ENCODE results near the gene SCAPER.

Gene SCAPER

DNA sequence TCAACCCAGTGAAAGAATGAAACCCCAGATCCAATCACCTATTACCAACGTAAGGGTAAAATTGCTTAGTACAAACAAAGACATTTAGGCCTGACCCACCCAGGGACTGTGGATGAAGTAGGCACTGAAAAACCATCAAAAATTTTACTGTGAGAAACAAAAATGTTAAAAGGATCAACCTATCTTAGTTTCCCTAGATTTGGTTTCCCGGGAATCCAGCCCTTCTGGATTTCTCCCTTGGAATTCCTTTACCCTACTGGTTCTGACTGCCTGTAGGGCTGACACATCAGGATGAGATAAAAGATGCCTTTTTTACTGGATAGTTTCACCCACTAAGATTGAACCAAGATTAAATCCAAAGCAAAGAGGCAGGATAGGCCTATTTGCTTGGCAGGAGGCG is 102.7 kb downstream of the SCAPER start:
- Histone ChIP-seq H3K9me3 (ENCODE audit: control insufficient read depth in 2 of 2, low read length in 2 of 2) (no peaks in the 10 kb centered on the region), H3K27me3 (ENCODE audit: control insufficient read depth in 2 of 2, insufficient read depth in 2 of 2, low read length in 2 of 2) (no peaks in the 10 kb centered on the region), H3K4me1 (ENCODE audit: control insufficient read depth in 2 of 2, insufficient read depth in 2 of 2, low read length in 2 of 2) (no peaks in the 10 kb centered on the region), H3K36me3 (ENCODE audit: control insufficient read depth in 2 of 2, insufficient read depth in 2 of 2, low read length in 2 of 2) (peaks cover 0 to 7% of the 10 kb centered on the region in 2 donors), H3K9ac (ENCODE audit: low read depth in 1 of 2, low read length in 2 of 2) (no peak overlapping the region), H3K27ac (ENCODE audit: low read depth in 2 of 2, low read length in 2 of 2) (no peak overlapping the region), H3K4me3 (ENCODE audit: low read length in 2 of 2) (no peak overlapping the region)

DNA sequence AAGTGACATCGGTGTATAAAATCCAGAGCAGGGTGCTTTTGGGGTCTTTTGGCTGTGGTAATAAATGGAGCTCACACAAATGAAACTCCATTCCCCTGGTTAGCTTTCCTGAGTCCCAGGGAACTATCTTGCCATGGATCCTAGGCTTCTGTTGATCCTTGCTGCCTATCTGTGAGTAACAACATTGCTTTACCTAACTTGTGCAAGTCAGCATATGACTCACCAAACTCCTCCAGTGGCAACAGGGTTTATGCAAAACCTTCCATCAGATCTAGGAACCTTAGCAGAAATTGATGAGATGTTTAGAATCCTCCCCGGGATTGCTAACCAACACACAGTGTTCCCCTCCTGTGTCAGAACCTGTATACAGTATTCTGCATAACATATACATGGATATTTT is 105.4 kb downstream of the SCAPER start:
- Histone ChIP-seq H3K27ac (ENCODE audit: low read depth in 2 of 2, low read length in 2 of 2) (no peak overlapping the region), H3K36me3 (ENCODE audit: control insufficient read depth in 2 of 2, insufficient read depth in 2 of 2, low read length in 2 of 2) (peaks cover 0 to 7% of the 10 kb centered on the region in 2 donors), H3K4me3 (ENCODE audit: low read length in 2 of 2) (no peak overlapping the region), H3K4me1 (ENCODE audit: control insufficient read depth in 2 of 2, insufficient read depth in 2 of 2, low read length in 2 of 2) (no peaks in the 10 kb centered on the region), H3K27me3 (ENCODE audit: control insufficient read depth in 2 of 2, insufficient read depth in 2 of 2, low read length in 2 of 2) (no peaks in the 10 kb centered on the region), H3K9ac (ENCODE audit: low read depth in 1 of 2, low read length in 2 of 2) (no peak overlapping the region), H3K9me3 (ENCODE audit: control insufficient read depth in 2 of 2, low read length in 2 of 2) (no peaks in the 10 kb centered on the region)

DNA sequence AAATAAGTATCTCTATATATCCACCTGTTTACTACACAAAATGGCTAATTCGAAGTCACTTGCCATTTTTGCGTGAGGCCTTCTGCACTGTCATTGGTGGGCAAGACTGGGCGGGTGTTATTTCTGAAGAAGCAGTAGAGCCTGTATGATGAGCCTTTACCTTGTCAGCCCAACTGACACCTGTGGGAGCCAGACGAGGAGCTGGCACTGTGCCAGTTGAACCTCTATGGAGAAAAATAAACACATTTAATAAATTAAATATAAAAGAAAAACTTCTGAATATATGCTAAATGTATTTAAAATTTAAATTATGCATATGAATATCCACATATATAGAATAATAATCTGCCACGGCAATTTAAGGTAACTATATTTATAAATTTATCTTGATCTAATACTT is 109.9 kb downstream of the SCAPER start:
- Histone ChIP-seq H3K27me3 (ENCODE audit: control insufficient read depth in 2 of 2, insufficient read depth in 2 of 2, low read length in 2 of 2) (no peaks in the 10 kb centered on the region), H3K4me1 (ENCODE audit: control insufficient read depth in 2 of 2, insufficient read depth in 2 of 2, low read length in 2 of 2) (no peaks in the 10 kb centered on the region), H3K27ac (ENCODE audit: low read depth in 2 of 2, low read length in 2 of 2) (no peak overlapping the region), H3K36me3 (ENCODE audit: control insufficient read depth in 2 of 2, insufficient read depth in 2 of 2, low read length in 2 of 2) (peaks cover 9 to 13% of the 10 kb centered on the region in 2 donors), H3K9me3 (ENCODE audit: control insufficient read depth in 2 of 2, low read length in 2 of 2) (no peaks in the 10 kb centered on the region), H3K9ac (ENCODE audit: low read depth in 1 of 2, low read length in 2 of 2) (no peak overlapping the region), H3K4me3 (ENCODE audit: low read length in 2 of 2) (no peak overlapping the region)

DNA sequence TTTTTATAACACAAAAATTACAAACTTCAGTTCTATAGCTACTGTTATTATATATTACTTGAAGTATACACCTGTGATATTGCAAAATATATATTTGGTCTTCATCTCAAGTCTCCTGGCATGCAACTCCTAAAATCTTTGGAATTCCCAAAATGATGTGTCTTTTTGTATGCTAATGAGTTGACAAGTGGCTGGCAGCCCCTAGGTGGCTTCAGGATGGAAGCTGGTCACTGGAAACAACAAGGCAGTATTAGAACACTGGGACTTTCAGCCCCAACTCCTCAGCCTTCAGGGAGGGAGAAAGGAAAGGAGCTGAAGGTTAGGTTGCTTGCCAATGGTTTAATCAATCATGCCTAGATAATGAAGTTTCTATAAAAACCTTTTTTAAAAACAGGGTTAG is 112.0 kb downstream of the SCAPER start:
- Histone ChIP-seq H3K36me3 (ENCODE audit: control insufficient read depth in 2 of 2, insufficient read depth in 2 of 2, low read length in 2 of 2) (peaks cover 9 to 10% of the 10 kb centered on the region in 2 donors), H3K4me1 (ENCODE audit: control insufficient read depth in 2 of 2, insufficient read depth in 2 of 2, low read length in 2 of 2) (no peaks in the 10 kb centered on the region), H3K9ac (ENCODE audit: low read depth in 1 of 2, low read length in 2 of 2) (no peak overlapping the region), H3K9me3 (ENCODE audit: control insufficient read depth in 2 of 2, low read length in 2 of 2) (no peaks in the 10 kb centered on the region), H3K27me3 (ENCODE audit: control insufficient read depth in 2 of 2, insufficient read depth in 2 of 2, low read length in 2 of 2) (no peaks in the 10 kb centered on the region), H3K4me3 (ENCODE audit: low read length in 2 of 2) (no peak overlapping the region), H3K27ac (ENCODE audit: low read depth in 2 of 2, low read length in 2 of 2) (no peak overlapping the region)

DNA sequence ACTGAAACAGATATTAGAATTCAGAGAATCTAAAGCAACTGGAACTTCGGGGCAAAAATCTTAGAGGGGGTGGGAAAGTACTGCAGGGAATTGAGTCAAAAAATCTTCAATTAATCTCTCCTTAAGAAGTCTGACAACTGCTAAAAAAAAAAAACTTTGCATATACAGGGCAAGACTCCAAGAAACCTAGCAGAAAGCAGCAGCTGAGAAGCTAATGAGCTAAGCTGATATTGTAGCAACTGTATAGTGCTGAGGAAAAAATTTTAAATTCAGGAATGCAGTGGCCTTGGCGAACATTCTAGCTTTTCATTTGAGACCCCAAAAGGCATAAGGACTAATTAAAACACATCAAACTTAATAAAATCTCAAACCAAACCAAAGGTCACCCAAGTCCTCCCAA is 113.6 kb downstream of the SCAPER start:
- no peaks in the 10 kb centered on the region for H3K4me1 ChIP-seq (ENCODE audit: control insufficient read depth in 2 of 2, insufficient read depth in 2 of 2, low read length in 2 of 2)
- H3K27ac ChIP-seq (ENCODE audit: low read depth in 2 of 2, low read length in 2 of 2): no peak overlapping the region
- H3K36me3 ChIP-seq (ENCODE audit: control insufficient read depth in 2 of 2, insufficient read depth in 2 of 2, low read length in 2 of 2): peaks cover 9 to 10% of the 10 kb centered on the region in 2 donors
- H3K4me3 ChIP-seq (ENCODE audit: low read length in 2 of 2): no peak overlapping the region
- no peaks in the 10 kb centered on the region for H3K27me3 ChIP-seq (ENCODE audit: control insufficient read depth in 2 of 2, insufficient read depth in 2 of 2, low read length in 2 of 2)
- no peak overlapping the region for H3K9ac ChIP-seq (ENCODE audit: low read depth in 1 of 2, low read length in 2 of 2)
- H3K9me3 ChIP-seq (ENCODE audit: control insufficient read depth in 2 of 2, low read length in 2 of 2): no peaks in the 10 kb centered on the region

DNA sequence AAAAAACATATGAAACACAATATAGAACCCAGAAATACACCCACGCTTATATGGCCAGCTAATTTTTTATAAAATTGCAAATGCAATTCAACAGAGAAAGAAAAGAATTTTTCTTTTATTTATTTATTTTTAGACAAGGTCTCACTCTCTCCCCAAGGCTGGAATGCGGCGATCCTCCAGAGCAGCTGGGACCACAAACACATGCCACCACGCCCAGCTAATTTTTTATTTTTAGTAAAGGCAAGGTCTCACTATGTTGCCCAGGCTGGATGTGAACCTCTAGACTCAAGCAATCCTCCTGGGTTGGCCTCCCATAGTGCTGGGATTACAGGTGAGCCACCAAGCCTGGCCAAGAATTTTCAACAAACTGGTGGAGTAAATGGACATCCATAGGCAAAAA is 117.9 kb downstream of the SCAPER start:
- H3K27me3 ChIP-seq (ENCODE audit: control insufficient read depth in 2 of 2, insufficient read depth in 2 of 2, low read length in 2 of 2): no peaks in the 10 kb centered on the region
- H3K9me3 ChIP-seq (ENCODE audit: control insufficient read depth in 2 of 2, low read length in 2 of 2): no peaks in the 10 kb centered on the region
- H3K4me3 ChIP-seq (ENCODE audit: low read length in 2 of 2): no peak overlapping the region
- H3K27ac ChIP-seq (ENCODE audit: low read depth in 2 of 2, low read length in 2 of 2): no peak overlapping the region
- H3K9ac ChIP-seq (ENCODE audit: low read depth in 1 of 2, low read length in 2 of 2): no peak overlapping the region
- H3K36me3 ChIP-seq (ENCODE audit: control insufficient read depth in 2 of 2, insufficient read depth in 2 of 2, low read length in 2 of 2): peaks cover 0 to 7% of the 10 kb centered on the region in 2 donors
- H3K4me1 ChIP-seq (ENCODE audit: control insufficient read depth in 2 of 2, insufficient read depth in 2 of 2, low read length in 2 of 2): no peaks in the 10 kb centered on the region

DNA sequence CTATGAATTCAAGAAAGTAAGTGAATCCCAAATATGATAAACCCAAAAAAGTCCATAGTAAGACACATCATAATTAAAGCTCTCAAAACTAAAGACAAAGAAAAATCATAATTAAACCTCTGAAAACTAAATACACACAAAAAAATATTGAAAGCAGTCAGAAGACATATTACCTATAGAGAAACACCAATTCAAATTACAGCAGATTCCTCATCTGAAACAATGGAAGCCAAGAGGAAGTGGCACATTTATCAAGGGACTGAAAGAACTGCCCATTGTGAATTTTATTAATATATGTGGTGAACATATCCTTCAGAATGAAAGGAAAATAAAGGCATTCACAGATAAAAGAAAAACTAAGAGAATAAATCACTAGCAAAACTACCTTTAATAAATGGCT is 128.2 kb downstream of the SCAPER start:
- no peak overlapping the region for H3K9ac ChIP-seq (ENCODE audit: low read depth in 1 of 2, low read length in 2 of 2)
- H3K27ac ChIP-seq (ENCODE audit: low read depth in 2 of 2, low read length in 2 of 2): no peak overlapping the region
- H3K4me3 ChIP-seq (ENCODE audit: low read length in 2 of 2): no peak overlapping the region
- H3K27me3 ChIP-seq (ENCODE audit: control insufficient read depth in 2 of 2, insufficient read depth in 2 of 2, low read length in 2 of 2): no peaks in the 10 kb centered on the region
- no peaks in the 10 kb centered on the region for H3K4me1 ChIP-seq (ENCODE audit: control insufficient read depth in 2 of 2, insufficient read depth in 2 of 2, low read length in 2 of 2)
- peaks cover 0 to 6% of the 10 kb centered on the region in 2 donors for H3K36me3 ChIP-seq (ENCODE audit: control insufficient read depth in 2 of 2, insufficient read depth in 2 of 2, low read length in 2 of 2)
- peaks cover 0 to 3% of the 10 kb centered on the region in 2 donors for H3K9me3 ChIP-seq (ENCODE audit: control insufficient read depth in 2 of 2, low read length in 2 of 2)

DNA sequence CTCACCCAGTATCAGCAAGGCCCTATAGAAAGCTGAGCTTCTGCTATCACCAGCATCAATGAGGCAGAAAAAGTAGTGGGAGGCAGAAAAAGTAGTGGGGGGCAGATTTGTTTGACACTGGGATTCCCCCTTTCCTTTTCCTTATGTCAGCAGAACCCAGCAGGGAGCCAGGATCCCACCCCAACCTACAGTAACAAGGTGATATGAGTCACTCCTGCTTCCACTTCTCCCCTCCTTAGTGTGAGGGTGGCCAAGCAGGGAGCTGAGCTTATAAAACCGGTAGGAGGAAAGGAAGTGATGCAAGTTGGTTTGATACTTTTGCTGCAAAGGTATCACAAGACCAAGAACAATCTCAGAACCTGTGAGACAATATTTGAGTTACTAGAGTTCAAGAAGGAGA is 128.7 kb downstream of the SCAPER start:
- no peaks in the 10 kb centered on the region for H3K27me3 ChIP-seq (ENCODE audit: control insufficient read depth in 2 of 2, insufficient read depth in 2 of 2, low read length in 2 of 2)
- H3K9me3 ChIP-seq (ENCODE audit: control insufficient read depth in 2 of 2, low read length in 2 of 2): peaks cover 0 to 3% of the 10 kb centered on the region in 2 donors
- H3K4me3 ChIP-seq (ENCODE audit: low read length in 2 of 2): no peak overlapping the region
- peaks cover 0 to 6% of the 10 kb centered on the region in 2 donors for H3K36me3 ChIP-seq (ENCODE audit: control insufficient read depth in 2 of 2, insufficient read depth in 2 of 2, low read length in 2 of 2)
- H3K27ac ChIP-seq (ENCODE audit: low read depth in 2 of 2, low read length in 2 of 2): no peak overlapping the region
- no peaks in the 10 kb centered on the region for H3K4me1 ChIP-seq (ENCODE audit: control insufficient read depth in 2 of 2, insufficient read depth in 2 of 2, low read length in 2 of 2)
- H3K9ac ChIP-seq (ENCODE audit: low read depth in 1 of 2, low read length in 2 of 2): no peak overlapping the region

DNA sequence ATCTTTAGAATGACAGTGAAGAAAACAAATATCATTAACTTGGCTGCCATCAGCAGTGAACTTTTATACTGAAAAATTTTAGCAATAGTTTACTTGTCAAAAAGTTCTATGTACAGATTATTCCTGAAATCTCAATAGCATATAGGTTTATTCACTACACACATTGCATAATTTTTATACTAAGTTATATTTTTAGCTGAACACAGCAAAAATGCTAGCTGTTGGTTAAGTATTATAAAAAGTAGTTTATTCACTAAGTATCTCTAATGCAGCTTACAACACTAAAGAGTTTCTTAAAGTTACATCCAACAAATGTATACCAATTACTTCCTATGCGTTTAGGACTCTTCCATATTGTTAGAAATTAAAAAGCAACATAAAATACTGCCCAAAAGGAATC is 131.9 kb downstream of the SCAPER start:
- no peak overlapping the region for H3K27ac ChIP-seq (ENCODE audit: low read depth in 2 of 2, low read length in 2 of 2)
- no peaks in the 10 kb centered on the region for H3K27me3 ChIP-seq (ENCODE audit: control insufficient read depth in 2 of 2, insufficient read depth in 2 of 2, low read length in 2 of 2)
- no peak overlapping the region for H3K9ac ChIP-seq (ENCODE audit: low read depth in 1 of 2, low read length in 2 of 2)
- H3K36me3 ChIP-seq (ENCODE audit: control insufficient read depth in 2 of 2, insufficient read depth in 2 of 2, low read length in 2 of 2): peaks cover 0 to 2% of the 10 kb centered on the region in 2 donors
- H3K9me3 ChIP-seq (ENCODE audit: control insufficient read depth in 2 of 2, low read length in 2 of 2): peaks cover 0 to 3% of the 10 kb centered on the region in 2 donors
- H3K4me1 ChIP-seq (ENCODE audit: control insufficient read depth in 2 of 2, insufficient read depth in 2 of 2, low read length in 2 of 2): no peaks in the 10 kb centered on the region
- no peak overlapping the region for H3K4me3 ChIP-seq (ENCODE audit: low read length in 2 of 2)

DNA sequence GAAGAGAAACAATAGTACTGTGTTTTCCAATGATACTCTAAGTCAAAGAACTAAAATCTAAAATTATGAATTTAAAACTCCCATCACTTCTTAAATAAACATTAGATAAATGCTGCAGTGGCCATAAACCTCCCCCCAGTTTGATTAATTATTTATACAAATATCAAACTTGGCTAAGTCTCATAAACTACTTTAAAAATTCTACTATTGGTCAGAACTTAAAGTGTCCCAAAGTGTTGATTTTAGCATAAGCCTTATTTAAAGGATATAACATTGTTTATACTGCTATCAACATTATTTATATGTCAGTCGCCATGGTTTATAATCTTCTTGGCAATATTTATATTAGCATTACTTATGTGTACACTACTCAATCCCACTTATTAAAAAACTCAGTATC is 132.4 kb downstream of the SCAPER start:
- H3K27ac ChIP-seq (ENCODE audit: low read depth in 2 of 2, low read length in 2 of 2): no peak overlapping the region
- no peak overlapping the region for H3K4me3 ChIP-seq (ENCODE audit: low read length in 2 of 2)
- peaks cover 0 to 3% of the 10 kb centered on the region in 2 donors for H3K9me3 ChIP-seq (ENCODE audit: control insufficient read depth in 2 of 2, low read length in 2 of 2)
- H3K4me1 ChIP-seq (ENCODE audit: control insufficient read depth in 2 of 2, insufficient read depth in 2 of 2, low read length in 2 of 2): no peaks in the 10 kb centered on the region
- no peak overlapping the region for H3K9ac ChIP-seq (ENCODE audit: low read depth in 1 of 2, low read length in 2 of 2)
- peaks cover 0 to 2% of the 10 kb centered on the region in 2 donors for H3K36me3 ChIP-seq (ENCODE audit: control insufficient read depth in 2 of 2, insufficient read depth in 2 of 2, low read length in 2 of 2)
- no peaks in the 10 kb centered on the region for H3K27me3 ChIP-seq (ENCODE audit: control insufficient read depth in 2 of 2, insufficient read depth in 2 of 2, low read length in 2 of 2)

DNA sequence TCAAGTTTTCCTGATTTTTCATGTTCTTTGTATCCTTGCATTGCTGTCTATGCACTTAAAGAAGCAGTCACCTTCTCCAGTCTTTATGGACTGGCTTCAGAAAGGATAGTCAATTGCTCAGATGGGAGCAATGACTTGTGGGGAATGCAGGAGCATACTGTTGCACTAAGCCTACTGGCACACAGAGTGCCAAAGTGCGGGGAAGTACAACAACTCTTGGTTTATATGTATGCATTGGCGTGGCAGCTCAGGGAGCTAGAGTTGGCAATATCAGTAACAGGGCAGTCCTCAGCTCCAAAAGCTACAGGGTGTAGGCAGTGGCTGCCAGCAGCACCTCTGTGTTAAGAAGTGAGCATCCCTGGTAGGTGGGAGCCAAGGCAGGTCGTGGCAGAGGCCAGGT is 141.1 kb downstream of the SCAPER start:
- H3K27ac ChIP-seq (ENCODE audit: low read depth in 2 of 2, low read length in 2 of 2): no peak overlapping the region
- no peak overlapping the region for H3K4me3 ChIP-seq (ENCODE audit: low read length in 2 of 2)
- H3K36me3 ChIP-seq (ENCODE audit: control insufficient read depth in 2 of 2, insufficient read depth in 2 of 2, low read length in 2 of 2): peaks cover 10 to 12% of the 10 kb centered on the region in 2 donors
- no peaks in the 10 kb centered on the region for H3K9me3 ChIP-seq (ENCODE audit: control insufficient read depth in 2 of 2, low read length in 2 of 2)
- no peak overlapping the region for H3K9ac ChIP-seq (ENCODE audit: low read depth in 1 of 2, low read length in 2 of 2)
- H3K4me1 ChIP-seq (ENCODE audit: control insufficient read depth in 2 of 2, insufficient read depth in 2 of 2, low read length in 2 of 2): no peaks in the 10 kb centered on the region
- no peaks in the 10 kb centered on the region for H3K27me3 ChIP-seq (ENCODE audit: control insufficient read depth in 2 of 2, insufficient read depth in 2 of 2, low read length in 2 of 2)
